HT-29 (cell line): ENCODE measurements around the gene SSBP4. TPM values are rescaled to one million over a fixed set of nuclear protein-coding genes. Genes with fewer than 3 reads are reported as not detected.

Source experiments
- DNase-seq: peaks from one replicate; pipeline ENCODE4 v3.0.0-alpha.2; 2015; ENCODE audit warnings: low spot score
- total RNA-seq: library from RNA; depleted of rRNA; stranded (reverse); fragments of >200 nt; shearing (Covaris generic); gene quantifications from 2 replicates; pipeline ENCODE4 v1.2.3, GENCODE V29; 2014

SSBP4 gene
- total RNA-seq, 1 experiment from 2014 or later, result 87.1 TPM

DNA sequence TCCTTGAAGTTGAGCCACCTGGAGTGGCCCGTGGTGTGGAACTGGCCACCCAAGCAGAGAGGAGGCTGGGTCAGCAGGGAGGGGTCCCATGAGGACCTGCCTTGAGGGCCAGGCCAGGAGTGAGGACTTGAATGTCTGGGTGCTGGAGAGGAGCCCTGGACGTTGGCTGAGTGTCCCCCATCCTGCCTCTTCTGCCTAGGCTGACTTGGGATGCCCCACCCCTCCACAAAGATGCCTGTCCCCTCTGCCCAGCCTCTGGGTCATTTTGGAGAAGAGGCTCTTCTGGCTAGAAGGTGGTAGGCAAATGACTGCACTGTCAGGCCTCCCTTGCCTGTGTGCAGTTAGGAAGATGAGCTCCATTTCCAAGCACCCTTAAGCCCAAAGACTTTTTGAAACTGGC, 1.7 kb downstream of the SSBP4 start:
- DNase-seq, result no peak

- no peak for DNase-seq
These were observed 2.3 kb downstream of the SSBP4 start for GRCh38 chr19:18421371-18421959.

- no peak for DNase-seq
These were observed 3.5 kb downstream of the SSBP4 start for GRCh38 chr19:18422530-18423191.

GRCh38 chr19:18423258-18424020, 4.2 kb downstream of the SSBP4 start:
- no peak for DNase-seq

DNA sequence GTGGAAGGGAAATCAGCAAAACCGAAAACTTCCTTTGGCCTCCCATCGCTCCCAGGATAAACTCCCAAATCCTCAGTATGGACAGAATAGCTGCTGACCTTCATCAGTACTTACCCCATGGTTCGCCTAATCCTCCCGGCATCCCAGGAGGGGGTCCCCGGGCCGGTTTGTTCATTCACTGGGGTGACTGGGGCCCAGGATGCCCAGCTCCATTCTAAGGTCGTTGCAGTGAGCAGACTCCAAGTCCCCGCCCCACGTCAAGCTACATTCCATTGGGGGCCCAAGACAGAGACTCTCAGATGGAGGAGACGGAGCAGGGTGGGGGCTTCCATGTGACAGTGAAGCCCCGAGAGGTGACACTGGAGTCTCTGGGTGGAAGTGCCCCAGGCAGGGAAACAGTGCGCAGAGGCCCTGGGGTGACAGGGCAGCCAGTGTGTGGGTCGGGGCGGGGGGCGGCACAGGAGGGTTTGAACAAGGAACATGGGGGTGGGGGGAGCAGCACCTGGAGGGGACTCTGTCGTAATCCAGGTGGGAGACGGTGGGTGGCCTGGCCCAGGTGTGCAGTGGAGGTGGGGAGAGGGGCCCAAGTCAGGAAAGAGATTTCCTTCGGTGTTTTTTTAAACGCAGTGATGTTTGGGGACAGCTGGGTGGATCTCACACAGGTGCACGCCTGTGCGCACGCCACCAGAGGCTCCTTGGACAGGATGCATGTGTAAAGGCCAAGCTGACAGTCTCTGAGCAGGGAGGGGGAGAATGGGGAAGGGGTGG, 5.1 kb downstream of the SSBP4 start:
- no peak for DNase-seq

DNA sequence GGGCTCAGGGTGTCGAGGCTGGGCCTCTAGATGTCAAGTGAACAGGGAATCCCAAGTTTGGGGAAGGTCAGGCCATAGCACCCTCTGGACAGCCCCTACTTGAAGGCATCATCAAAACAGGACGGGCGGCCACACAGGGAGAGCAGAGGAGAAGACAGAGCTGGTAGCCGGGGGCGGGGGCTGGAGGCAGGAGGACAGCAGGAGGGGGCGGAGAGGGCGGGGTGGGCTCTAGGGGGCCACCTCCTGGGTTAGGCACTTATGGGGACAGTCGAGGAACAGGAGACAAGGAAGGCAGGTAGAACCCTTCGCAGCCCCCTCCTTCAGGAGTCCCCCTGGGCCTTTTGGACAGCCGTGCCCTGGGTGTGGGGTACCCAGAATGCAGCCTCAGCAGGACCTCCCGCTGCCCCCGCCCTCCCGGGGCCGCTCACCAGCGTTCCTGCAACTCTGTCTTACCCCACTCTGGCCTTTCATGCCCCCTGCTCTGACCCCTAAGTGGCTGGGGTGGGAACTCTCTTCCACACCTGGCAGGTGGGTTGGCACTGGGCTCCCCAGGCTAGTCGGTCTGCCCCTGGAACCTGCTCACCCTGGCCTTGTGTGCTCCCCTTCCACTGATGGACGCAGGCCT, 5.8 kb downstream of the SSBP4 start:
- DNase-seq, result no peak

- DNase-seq, result no peak
These were observed 6.6 kb downstream of the SSBP4 start for GRCh38 chr19:18425515-18426415.

DNA sequence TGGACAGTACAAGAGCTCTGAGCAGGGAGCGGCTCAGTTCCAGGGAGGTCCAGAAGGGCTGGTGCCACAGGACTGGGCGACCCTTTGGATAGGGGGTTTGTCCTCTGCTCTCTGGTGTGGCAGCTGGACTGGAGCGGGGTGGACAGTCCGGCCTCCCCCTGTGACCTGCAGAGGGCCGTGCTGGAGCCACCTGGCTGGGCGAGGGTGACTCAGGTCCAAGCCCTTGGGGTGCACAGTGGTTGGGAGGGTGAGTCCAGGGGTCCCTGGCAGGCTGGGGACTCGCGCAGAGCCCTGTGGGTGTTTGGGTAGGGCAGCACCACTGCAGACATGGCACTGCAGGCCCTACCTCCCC, 7.2 kb downstream of the SSBP4 start:
- DNase-seq, result no peak

GRCh38 chr19:18427080-18427742, 8.0 kb downstream of the SSBP4 start:
- DNase-seq, result no peak

DNA sequence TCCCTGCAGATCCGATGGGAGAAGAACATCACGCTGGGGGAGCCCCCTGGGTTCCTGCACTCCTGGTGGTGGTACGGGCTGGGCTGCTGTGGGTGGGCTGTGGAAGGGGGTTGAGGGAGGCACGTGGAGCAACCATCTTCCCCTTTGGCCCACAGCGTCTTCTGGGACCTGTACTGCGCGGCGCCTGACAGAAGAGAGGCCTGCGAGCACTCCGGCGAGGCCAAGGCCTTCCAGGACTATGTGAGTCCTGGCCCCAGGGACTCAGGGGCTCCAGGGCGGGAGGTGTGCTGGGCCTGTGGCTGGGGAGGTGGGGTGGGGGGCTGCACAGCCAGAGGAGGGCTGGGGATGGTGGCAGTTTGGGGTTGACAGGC, 8.5 kb downstream of the SSBP4 start:
- no peak for DNase-seq

GRCh38 chr19:18428173-18428786, 9.1 kb downstream of the SSBP4 start:
- DNase-seq, result no peak

- DNase-seq, result peak; percentile 58
These were observed 9.8 kb downstream of the SSBP4 start for GRCh38 chr19:18428787-18429674.

DNA sequence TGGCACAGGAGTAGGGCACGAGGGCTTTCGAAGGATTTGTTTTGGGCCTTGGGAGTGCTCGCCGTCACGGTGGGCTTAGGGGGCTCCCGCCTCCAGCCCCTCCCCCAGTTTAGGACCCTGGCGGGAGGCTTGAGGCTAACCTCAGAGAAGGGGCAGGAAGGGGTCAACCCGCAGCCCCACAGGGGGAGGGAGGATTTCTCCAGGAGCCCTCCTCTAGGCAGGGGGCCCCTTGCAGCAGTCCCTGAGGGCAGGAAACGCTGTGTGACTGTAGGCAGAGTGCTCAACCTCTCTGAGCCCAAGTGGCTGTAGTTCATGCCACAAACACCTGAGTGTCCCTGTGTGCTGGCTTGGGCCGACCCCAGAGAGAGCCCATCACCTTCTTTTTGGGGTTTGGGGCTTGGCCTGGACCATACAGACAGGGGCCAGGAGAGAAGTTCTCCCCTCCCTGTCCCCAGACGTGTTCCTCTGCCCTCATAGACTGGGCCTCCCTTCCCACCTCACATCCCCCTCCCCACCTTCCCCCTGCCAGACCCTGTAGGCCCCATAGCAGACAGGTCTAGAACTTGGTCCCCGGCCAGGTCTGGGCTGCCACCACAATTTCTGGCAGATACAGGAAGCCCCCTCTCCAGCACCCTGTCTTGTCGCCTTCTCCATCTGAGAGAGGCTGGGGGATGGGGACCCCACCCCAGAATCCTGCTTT, 10.7 kb downstream of the SSBP4 start:
- no peak for DNase-seq

DNA sequence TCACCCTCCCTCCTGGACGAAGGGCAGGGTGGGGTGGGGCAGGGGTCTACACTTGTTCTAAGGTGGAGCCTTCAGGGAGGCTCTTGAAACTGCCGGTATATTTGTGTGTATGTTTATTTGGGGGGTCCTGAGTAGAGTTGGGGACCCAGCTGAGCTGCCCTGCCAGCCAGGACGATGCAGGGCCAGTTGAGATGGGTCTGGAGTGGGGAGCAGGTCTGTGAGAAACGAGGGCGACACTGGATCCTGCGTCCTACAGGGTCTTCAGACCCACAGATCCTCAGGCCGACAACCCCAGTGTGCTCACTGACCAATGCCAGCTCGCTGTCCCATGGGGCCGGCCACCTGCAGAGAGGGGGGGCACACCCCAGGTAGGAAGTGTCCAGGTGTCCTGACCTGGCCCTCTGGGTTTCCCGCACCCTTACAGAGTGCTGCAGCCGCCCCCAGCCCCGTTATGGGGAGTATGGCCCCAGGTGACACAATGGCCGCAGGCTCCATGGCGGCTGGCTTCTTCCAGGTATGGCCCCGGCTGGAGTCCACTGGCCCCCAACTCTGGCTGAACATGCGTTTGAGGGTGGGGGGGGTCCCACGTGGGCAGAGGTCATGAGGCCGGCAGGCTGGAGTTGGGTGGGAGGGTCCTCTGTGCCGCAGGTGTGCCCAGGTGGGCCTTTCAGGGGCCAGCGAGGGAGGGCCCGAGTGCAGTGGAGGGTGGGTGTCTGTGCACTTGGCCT, 11.4 kb downstream of the SSBP4 start:
- DNase-seq, result no peak

- DNase-seq, result no peak
These were observed 12.4 kb downstream of the SSBP4 start for GRCh38 chr19:18431351-18432197.

GRCh38 chr19:18432275-18433014, 13.2 kb downstream of the SSBP4 start:
- no peak for DNase-seq
